ENCODE measurements around the gene NOL12.
"Not testable (repeated sequence)": the region's sequence is repeated elsewhere in the genome, so short reads cannot be mapped to it uniquely, and the experiment has no call there.

The NOL12 gene

GRCh38 chr22:37678372-37678771 lies 7.8 kb upstream of the NOL12 start:
- FAIRE-seq: no peak
- DNase-seq (ENCODE audit: insufficient read length, low spot score): no peak

- FAIRE-seq: no peak
- no peak for DNase-seq (ENCODE audit: insufficient read length, low spot score)
These were observed 6.5 kb upstream of the NOL12 start for GRCh38 chr22:37679670-37680069.

DNA sequence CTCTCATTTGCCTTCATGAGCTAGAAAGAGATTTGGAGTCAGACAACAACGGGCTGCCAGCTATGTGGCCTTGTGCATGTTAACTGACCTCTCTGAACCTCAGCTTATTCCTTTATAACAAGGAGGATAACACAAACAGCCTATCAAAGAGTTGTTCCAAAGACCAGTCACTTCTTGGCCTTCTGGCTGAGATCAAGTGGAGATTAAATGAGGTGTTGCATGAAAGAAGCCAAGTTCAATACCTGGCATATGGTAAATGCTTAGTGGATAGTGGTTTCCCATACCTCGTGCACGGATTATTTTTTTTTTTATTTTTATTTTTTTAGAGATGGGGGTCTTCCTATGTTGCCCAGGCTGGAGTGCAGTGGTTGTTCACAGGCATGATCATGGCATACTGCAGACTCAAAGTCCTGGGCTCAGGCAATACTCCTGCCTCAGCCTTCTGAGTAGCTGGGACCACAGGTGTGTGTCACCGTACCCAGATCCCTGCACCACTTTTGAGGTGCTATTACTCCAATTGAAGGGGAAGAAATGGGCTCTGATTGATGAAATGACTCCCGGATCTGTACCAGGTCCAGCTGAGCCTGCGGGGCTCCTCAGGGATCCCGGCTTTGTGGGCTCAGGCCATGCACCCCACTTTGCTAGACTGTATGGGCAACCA lies 5.8 kb upstream of the NOL12 start:
- FAIRE-seq: no peak
- DNase-seq (ENCODE audit: insufficient read length, low spot score): no peak

GRCh38 chr22:37681001-37681424 lies 5.1 kb upstream of the NOL12 start:
- no peak for DNase-seq (ENCODE audit: insufficient read length, low spot score)
- no peak for FAIRE-seq

GRCh38 chr22:37681556-37682049 lies 4.5 kb upstream of the NOL12 start:
- no peak for FAIRE-seq
- DNase-seq (ENCODE audit: insufficient read length, low spot score): peak; percentile 55

- DNase-seq (ENCODE audit: insufficient read length, low spot score): no peak
- no peak for FAIRE-seq
These were observed 1.1 kb upstream of the NOL12 start for GRCh38 chr22:37684803-37685615.

DNA sequence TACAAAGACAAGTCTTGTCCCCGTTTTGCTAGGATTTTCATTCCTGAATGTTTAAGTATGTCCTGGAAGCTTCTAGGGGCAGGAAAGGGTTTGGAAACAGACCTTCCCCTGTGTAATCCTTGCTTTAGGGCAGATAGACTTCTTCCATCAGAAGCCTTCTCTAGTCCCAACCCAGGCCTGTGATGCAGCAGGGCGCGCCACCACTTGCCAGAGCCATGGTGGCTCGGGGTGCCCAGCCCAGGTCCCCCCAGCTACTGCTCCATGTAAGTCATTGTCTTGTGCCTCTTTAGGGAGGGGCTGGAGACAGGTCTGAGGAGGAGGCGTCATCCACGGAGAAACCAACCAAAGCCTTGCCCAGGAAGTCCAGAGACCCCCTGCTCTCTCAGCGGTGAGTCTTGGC lies 4.3 kb downstream of the NOL12 start:
- FAIRE-seq: no peak
- no peak for DNase-seq (ENCODE audit: insufficient read length, low spot score)

DNA sequence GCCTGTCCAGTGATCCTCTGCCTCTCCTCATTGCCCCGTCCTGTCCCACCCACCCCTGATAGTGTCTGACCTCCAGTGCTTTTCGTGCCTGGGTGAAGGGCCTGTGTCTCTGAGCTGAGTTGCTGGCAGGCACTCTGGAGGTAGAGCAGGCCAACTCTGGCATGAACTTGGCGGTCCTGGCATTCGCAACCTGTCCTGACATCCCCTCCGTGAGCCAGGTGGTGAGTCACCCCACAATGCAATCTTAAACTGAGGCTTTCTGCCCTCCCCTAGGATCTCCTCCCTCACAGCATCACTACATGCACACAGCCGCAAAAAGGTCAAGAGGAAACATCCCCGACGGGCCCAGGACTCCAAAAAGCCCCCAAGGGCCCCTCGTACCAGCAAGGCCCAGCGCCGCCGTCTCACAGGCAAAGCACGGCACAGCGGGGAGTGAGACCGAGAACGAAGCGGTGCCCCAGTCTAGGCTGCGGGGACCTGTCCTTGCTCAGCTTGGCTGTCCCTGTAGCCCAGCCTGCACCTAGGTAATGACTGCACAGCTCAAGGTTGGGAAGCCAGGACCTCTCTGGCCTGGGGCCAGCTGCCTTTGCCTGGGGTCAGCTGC lies 4.9 kb downstream of the NOL12 start:
- FAIRE-seq (no peak), DNase-seq (ENCODE audit: insufficient read length, low spot score) (no peak)

DNA sequence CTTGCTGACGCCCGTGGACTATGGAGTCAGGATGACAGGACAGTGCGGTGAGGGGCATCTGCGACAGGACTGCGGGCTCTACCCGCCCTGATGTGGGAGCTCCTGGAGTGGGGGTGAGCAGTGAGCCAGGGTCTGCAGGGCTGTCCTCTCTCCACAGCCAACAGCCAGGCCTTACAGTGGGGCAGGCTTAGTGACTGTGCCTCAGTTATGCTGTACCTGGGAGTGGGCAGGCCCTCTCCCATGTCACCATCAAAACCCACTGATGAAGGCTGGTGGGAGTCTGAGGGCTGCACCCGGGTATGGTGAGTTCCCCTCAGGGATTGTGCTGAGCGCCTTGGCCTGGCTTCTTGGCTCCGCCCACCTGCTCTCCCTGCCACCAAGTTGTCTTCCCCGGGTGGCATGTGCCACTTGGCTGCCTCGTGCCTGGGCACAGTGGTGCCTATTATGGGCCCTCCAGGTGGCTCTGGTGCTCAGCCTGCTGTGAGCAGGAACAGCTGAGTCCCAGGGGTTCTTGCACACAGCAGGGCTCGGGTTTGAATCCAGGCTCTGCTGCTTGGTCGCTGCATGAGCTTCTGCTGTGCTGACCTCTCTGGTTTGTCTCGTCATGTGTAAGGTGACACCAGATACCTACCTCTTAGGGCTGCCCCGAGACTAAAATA lies 6.6 kb downstream of the NOL12 start:
- FAIRE-seq: no peak

DNA sequence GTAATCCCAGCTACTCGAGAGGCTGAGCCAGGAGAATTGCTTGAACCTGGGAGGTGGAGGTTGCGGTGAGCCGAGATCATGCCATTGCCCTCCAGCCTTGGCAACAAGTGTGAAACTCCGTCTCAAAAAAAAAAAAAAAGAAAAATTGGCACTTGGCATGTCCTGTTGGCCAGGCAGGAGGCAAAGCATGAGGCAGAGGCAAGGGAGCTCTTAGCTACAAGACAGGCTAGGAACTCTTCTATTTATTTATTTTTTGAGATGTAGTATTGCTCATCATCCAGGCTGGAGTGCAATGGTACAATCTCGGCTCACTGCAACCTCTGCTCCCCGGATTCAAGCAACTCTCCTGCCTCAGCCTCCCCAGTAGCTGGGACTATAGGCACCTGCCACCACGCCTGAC lies 8.0 kb downstream of the NOL12 start:
- FAIRE-seq; DNase-seq (ENCODE audit: insufficient read length, low spot score): not testable (repeated sequence)

More for the DNA sequence above, 6.6 kb downstream of the NOL12 start:
- no peak for DNase-seq (ENCODE audit: insufficient read length, low spot score)

- not testable (repeated sequence) for FAIRE-seq; DNase-seq (ENCODE audit: insufficient read length, low spot score)
These were observed 10.1 kb downstream of the NOL12 start for GRCh38 chr22:37696260-37696656.

GRCh38 chr22:37696657-37697537 lies 10.8 kb downstream of the NOL12 start, which contains the start of gene TRIOBP:
TSS of gene TRIOBP (plus strand) at chr22:37697048. CDS start at chr22:37701366, 4,318 bp downstream.
- peak; percentile 86 for DNase-seq (ENCODE audit: insufficient read length, low spot score)

GRCh38 chr22:37697538-37697835 lies 11.3 kb downstream of the NOL12 start:
- FAIRE-seq (no peak), DNase-seq (ENCODE audit: insufficient read length, low spot score) (no peak)

More at GRCh38 chr22:37696657-37697537, 10.8 kb downstream of the NOL12 start, which contains the start of gene TRIOBP:
- peak; percentile 4 for FAIRE-seq

DNA sequence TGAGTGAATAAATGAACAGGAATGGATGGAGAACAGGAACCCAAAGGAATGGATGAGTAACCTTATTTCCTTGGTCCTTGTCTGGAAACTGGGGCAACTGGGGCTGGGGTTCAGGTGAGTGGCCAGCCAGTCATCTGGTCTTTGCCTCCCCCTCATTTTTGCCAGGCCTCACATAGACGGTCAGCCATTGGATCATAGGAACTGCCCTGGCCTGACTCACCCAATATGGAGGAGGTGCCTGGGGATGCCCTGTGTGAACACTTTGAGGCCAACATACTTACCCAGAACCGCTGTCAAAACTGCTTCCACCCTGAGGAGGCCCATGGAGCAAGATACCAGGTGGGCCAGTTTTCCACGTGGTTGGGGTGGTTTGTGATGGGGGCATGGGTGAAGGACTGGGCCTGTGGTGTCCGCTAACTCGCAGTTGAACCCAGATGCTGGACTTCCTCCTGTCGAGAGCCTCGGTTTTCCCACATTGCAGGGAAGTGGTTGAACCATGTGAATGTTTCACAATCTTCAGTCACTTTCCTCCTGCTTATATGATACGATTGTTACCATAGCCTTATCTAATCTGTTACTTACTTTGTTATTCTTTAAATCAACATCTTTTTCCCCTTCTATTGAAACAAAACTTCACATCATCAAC lies 15.1 kb downstream of the NOL12 start:
- FAIRE-seq (no peak), DNase-seq (ENCODE audit: insufficient read length, low spot score) (no peak)

GRCh38 chr22:37703906-37704305 lies 17.8 kb downstream of the NOL12 start:
- FAIRE-seq (no peak), DNase-seq (ENCODE audit: insufficient read length, low spot score) (no peak)

DNA sequence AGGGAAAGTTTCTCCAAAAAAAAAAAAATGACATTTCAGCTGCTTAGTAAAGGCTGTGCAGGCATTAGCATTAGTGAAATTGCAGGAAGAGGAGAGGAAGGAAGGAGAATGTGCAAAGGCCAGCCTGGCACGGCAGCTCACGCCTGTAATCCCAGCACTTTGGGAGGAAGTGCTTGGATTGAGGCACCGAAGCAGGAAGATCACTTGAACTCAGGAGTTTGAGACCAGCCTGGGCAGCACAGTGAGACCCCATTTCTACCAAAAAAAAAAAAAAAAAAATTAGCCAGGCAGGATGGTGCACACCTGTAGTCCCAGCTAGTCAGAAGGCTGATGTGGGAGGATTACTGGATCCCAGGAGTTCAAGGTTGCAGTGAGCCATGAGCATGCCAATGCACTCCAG lies 18.5 kb downstream of the NOL12 start:
- FAIRE-seq (no peak), DNase-seq (ENCODE audit: insufficient read length, low spot score) (no peak)

GRCh38 chr22:37705205-37705604 lies 19.1 kb downstream of the NOL12 start:
- no peak for DNase-seq (ENCODE audit: insufficient read length, low spot score)
- FAIRE-seq: no peak

GRCh38 chr22:37708580-37709444 lies 22.7 kb downstream of the NOL12 start:
- FAIRE-seq: no peak
- no peak for DNase-seq (ENCODE audit: insufficient read length, low spot score)

- no peak for FAIRE-seq
- DNase-seq (ENCODE audit: insufficient read length, low spot score): no peak
These were observed 23.3 kb downstream of the NOL12 start for GRCh38 chr22:37709445-37709765.
